ENCODE results near the gene MORN5. TPM values are rescaled to one million over a fixed set of nuclear protein-coding genes. Genes with fewer than 3 reads are reported as not detected.
A peak's percentile ranks its signal among the peaks of the same experiment; 100 is the strongest.

MORN5 gene
- polyA plus RNA-seq, 6 donors from 2014 or later: not detected

- Mint-ChIP-seq H3K27ac (peak within 1 kb of the TSS in 1 of 6 donors; percentile 74), H3K4me1 (peaks cover 0 to 16% (median 3%) of the 10 kb centered on the region in 3 donors), H3K36me3 (no peaks in the 10 kb centered on the region), H3K4me3 (peak within 1 kb of the TSS; percentile 63 to 89 (median 79)), H3K9me3 (peaks cover 0 to 2% (median 0%) of the 10 kb centered on the region in 7 donors), H3K27me3 (peaks cover 37 to 42% (median 42%) of the 10 kb centered on the region in 3 donors)
- DNase-seq (no peak), ATAC-seq (ENCODE audit: low read depth in 2 of 2) (peak; percentile 35 to 43)
Observed at GRCh38 chr9:122228568-122229484, 69.1 kb downstream of the MORN5 start, which contains the start of gene LHX6. Gene LHX6, minus strand, starts transcription at chr9:122228957. Its CDS starts 217 bp downstream, at chr9:122228740.

DNA sequence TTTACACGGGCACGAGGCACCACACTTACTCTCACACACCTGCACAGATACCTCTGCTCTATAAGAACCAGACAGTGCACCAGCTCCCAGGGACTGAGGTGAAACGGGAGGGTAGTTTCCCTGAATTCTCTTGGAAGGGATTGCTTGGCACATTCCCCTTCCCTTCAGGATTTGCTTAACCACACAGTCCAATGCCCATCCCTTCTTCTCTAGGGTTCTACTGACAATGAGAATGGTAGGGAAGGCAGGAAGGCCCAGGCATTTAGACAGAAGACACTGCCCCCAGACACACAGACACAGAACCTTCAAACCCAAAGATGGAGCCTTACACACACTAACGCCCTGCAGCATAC lies 69.8 kb downstream of the MORN5 start:
- no peak for DNase-seq

DNA sequence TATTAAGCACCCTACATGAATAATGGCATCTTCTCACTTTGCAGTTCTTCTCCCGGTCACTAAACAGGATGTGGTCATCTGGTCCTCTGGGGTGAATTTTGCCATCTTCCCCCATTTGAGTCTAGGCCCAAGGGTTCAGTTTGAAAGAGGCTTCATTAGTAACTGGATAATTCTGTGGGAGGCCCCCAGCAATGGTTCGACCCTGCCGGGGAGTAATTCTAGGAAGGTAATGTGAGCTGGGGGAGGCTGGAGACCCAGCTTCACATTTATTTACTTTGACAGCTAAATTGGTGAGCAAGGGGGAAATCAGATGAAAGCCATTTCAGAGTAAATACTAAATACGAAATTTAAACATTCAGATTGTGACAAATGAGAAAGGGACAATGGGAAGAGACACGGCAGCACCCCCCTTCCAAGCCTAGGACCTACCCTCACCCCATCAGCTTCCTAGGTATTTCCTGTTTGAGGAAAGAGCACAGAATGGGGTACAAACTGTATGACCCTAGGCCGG lies 73.1 kb downstream of the MORN5 start:
- Mint-ChIP-seq H3K27ac (no peak overlapping the region), H3K27me3 (peaks cover 4 to 9% (median 8%) of the 10 kb centered on the region in 3 donors)
- ATAC-seq (ENCODE audit: low read depth in 2 of 2): no peak

More for the DNA sequence above, 69.8 kb downstream of the MORN5 start:
- H3K27ac Mint-ChIP-seq: no peak overlapping the region
- H3K4me3 Mint-ChIP-seq: no peak overlapping the region
- peaks cover 0 to 2% (median 0%) of the 10 kb centered on the region in 7 donors for H3K9me3 Mint-ChIP-seq
- H3K4me1 Mint-ChIP-seq: peaks cover 0 to 16% (median 3%) of the 10 kb centered on the region in 3 donors
- H3K27me3 Mint-ChIP-seq: peaks cover 30 to 40% (median 37%) of the 10 kb centered on the region in 3 donors
- H3K36me3 Mint-ChIP-seq: no peaks in the 10 kb centered on the region
- no peak for ATAC-seq (ENCODE audit: low read depth in 2 of 2)

DNA sequence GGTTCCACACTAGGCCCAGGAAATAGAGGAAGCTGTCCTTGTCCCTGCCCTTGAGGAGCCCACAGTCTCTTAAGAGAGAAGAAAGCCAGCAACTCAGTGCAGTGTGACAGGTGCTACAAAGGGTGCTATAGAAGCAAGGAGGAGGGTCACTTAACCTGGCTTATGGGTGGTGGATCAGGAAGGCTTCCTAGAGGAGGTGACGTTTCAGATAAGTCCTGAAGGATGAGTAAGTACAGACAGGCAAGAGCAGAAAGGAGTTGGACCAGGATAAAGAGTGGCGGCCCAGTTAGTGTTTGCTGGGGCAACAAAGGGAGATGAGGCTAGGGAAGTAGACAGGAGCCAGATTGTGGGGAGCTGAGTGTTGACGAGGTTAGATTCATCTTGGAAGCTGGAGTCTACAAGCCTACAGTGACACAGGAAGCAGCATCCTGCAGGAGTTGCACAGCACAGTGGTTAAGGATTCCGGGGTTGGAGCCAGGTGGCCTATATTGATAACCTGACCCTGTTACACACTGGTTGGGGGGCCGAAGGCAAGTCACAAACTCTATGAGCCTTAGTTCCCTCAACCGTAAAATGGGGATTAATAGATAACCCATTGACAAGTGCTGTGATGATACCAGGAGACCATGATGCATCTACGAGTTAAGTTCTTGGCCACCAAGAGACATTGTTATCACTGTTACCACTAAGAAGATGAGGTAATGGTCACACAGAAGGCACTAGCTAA lies 74.5 kb downstream of the MORN5 start:
- no peaks in the 10 kb centered on the region for H3K9me3 Mint-ChIP-seq
- peaks cover 0 to 6% (median 5%) of the 10 kb centered on the region in 3 donors for H3K27me3 Mint-ChIP-seq
- no peak overlapping the region for H3K4me3 Mint-ChIP-seq
- DNase-seq (no peak), ATAC-seq (ENCODE audit: low read depth in 2 of 2) (no peak)
- no peak overlapping the region for H3K27ac Mint-ChIP-seq
- H3K4me1 Mint-ChIP-seq: no peaks in the 10 kb centered on the region
- peaks cover 0 to 5% of the 10 kb centered on the region in 2 donors for H3K36me3 Mint-ChIP-seq

More for the DNA sequence above, 73.1 kb downstream of the MORN5 start:
- H3K4me3 Mint-ChIP-seq: no peak overlapping the region
- peaks cover 0 to 4% (median 0%) of the 10 kb centered on the region in 3 donors for H3K4me1 Mint-ChIP-seq
- no peaks in the 10 kb centered on the region for H3K9me3 Mint-ChIP-seq
- DNase-seq: no peak
- no peaks in the 10 kb centered on the region for H3K36me3 Mint-ChIP-seq

GRCh38 chr9:122236681-122237080 lies 77.0 kb downstream of the MORN5 start:
- H3K4me1 Mint-ChIP-seq: no peaks in the 10 kb centered on the region
- no peak overlapping the region for H3K27ac Mint-ChIP-seq
- ATAC-seq (ENCODE audit: low read depth in 2 of 2): no peak
- no peak for DNase-seq
- peaks cover 0 to 16% of the 10 kb centered on the region in 2 donors for H3K36me3 Mint-ChIP-seq
- H3K9me3 Mint-ChIP-seq: no peaks in the 10 kb centered on the region
- H3K4me3 Mint-ChIP-seq: no peak overlapping the region
- peaks cover 0 to 6% (median 3%) of the 10 kb centered on the region in 3 donors for H3K27me3 Mint-ChIP-seq

- H3K27me3 Mint-ChIP-seq: no peaks in the 10 kb centered on the region
- H3K9me3 Mint-ChIP-seq: no peaks in the 10 kb centered on the region
- no peaks in the 10 kb centered on the region for H3K4me1 Mint-ChIP-seq
- H3K27ac Mint-ChIP-seq: no peak overlapping the region
- ATAC-seq (ENCODE audit: low read depth in 2 of 2) (no peak), DNase-seq (no peak)
- H3K4me3 Mint-ChIP-seq: no peak overlapping the region
- peaks cover 14 to 28% of the 10 kb centered on the region in 2 donors for H3K36me3 Mint-ChIP-seq
Observed at GRCh38 chr9:122239722-122240121, 80.0 kb downstream of the MORN5 start.

DNA sequence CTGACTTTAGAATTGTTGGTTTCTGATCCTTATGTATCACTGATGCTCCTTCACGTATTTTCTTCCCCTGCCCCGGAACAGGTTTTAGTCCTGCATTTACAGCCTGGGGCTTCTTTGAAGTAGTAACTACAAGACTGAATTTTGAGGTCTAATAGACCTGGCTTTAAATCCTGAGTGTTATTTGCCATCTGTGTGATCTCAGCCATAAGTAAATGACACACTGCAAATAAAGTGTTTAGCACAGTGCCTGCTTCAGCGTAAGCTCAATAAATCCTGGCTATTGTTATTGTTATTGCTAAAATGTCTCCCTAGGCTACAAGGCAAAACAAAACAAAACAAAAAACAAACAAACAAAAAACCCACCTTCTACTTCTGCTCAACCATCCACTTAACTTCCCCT lies 84.6 kb downstream of the MORN5 start:
- Mint-ChIP-seq H3K4me1 (peaks cover 0 to 3% (median 0%) of the 10 kb centered on the region in 3 donors), H3K27ac (peak overlapping the region in 1 of 6 donors; percentile 13), H3K27me3 (no peaks in the 10 kb centered on the region), H3K9me3 (no peaks in the 10 kb centered on the region), H3K36me3 (peaks cover 19 to 47% of the 10 kb centered on the region in 2 donors), H3K4me3 (no peak overlapping the region)
- ATAC-seq (ENCODE audit: low read depth in 2 of 2) (no peak), DNase-seq (no peak)

DNA sequence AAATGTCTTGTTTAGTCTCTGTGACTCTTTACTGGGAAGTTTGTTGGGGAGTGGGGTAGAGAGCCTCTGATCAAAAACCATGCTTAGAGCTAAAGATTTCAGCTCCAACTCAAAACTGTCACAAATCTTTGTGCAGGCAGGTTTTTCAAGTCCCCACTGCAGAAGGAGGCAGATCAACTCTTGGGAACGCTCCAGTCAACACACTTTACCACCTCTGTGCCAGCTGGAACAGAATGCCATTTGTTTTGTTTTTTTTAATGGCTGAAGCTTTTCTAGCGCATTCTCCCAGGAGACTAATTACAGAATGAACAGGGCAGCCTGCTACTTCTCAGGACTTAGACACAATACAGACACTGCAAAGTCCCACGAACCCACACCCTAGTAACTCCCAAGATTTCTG lies 87.0 kb downstream of the MORN5 start:
- Mint-ChIP-seq H3K27me3 (no peaks in the 10 kb centered on the region), H3K27ac (peak overlapping the region in 1 of 6 donors; percentile 51), H3K4me1 (peaks cover 0 to 3% (median 0%) of the 10 kb centered on the region in 3 donors), H3K36me3 (peaks cover 27 to 51% of the 10 kb centered on the region in 2 donors), H3K4me3 (no peak overlapping the region), H3K9me3 (no peaks in the 10 kb centered on the region)
- ATAC-seq (ENCODE audit: low read depth in 2 of 2) (no peak), DNase-seq (no peak)

DNA sequence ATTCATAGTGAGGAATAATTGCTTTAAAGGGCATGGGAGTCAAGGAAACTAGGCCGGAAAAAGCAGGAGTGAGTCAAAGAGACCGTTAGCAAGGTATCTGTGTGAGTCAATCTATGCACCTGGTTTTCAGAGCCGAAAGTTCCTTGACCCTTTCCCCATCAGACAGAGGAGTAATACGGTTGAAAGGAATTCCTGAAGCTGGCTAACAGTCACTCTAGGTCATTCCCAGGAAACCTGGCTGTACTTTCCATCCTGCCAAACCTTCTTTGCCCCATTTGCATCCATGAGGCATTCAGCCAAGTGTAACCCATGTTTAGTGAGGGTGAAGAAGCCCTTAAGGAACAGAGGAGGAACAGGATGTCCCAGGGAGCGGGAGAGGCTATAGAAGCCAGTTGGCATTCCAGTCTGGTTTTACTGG lies 88.7 kb downstream of the MORN5 start:
- H3K27me3 Mint-ChIP-seq: no peaks in the 10 kb centered on the region
- no peak overlapping the region for H3K4me3 Mint-ChIP-seq
- DNase-seq (no peak), ATAC-seq (ENCODE audit: low read depth in 2 of 2) (no peak)
- H3K36me3 Mint-ChIP-seq: peaks cover 34 to 46% of the 10 kb centered on the region in 2 donors
- peaks cover 0 to 7% (median 0%) of the 10 kb centered on the region in 3 donors for H3K4me1 Mint-ChIP-seq
- H3K27ac Mint-ChIP-seq: no peak overlapping the region
- H3K9me3 Mint-ChIP-seq: no peaks in the 10 kb centered on the region

Other genes starting within 250 kb of the MORN5 start
- gene TTLL11, start 66.6 kb upstream of the MORN5 start, polyA plus RNA-seq (ENCODE audit: low read depth in 6 of 6): 10 to 100 TPM in 1 of 6 donors, 1 to 10 TPM in 5; 3.3 to 10.9 (median 5.1) TPM
- gene NDUFA8, start 129 bp upstream of the MORN5 start, polyA plus RNA-seq (ENCODE audit: low read depth in 6 of 6): 10 to 100 TPM; 40.4 to 80.5 (median 68.1) TPM
- gene LHX6, start 69.0 kb downstream of the MORN5 start, polyA plus RNA-seq (ENCODE audit: low read depth in 6 of 6): not detected
- 10 to 100 TPM; 16.4 to 30.3 (median 21.6) TPM for gene RBM18, start 104.9 kb downstream of the MORN5 start, polyA plus RNA-seq (ENCODE audit: low read depth in 6 of 6)
- 10 to 100 TPM; 11.8 to 25.4 (median 19.9) TPM for gene MRRF, start 105.0 kb downstream of the MORN5 start, polyA plus RNA-seq (ENCODE audit: low read depth in 6 of 6)
- 10 to 100 TPM; 18.2 to 37.6 (median 24.7) TPM for gene PTGS1, start 211.1 kb downstream of the MORN5 start, polyA plus RNA-seq (ENCODE audit: low read depth in 6 of 6)